IMR-90 (cell line): Measurements from ENCODE around the gene VPS13C. TPM values are rescaled to one million over a fixed set of nuclear protein-coding genes. Genes with fewer than 3 reads are reported as not detected.

Experiments
- ATAC-seq: fragments of 200-7000 bp; cut with Tn5 transposase; 2 replicates; pipeline ENCODE4 v1.9.1; 2020; ENCODE audit warnings: low read depth, mild to moderate bottlenecking, moderate library complexity
- BruUV-seq: library from RNA; stranded (reverse); fragments of 400-500 nt; replicated peaks from 2 replicates; lab custom pipeline; 2021; lab: Mats Ljungman, UMichigan
- CTCF ChIA-PET: fragments of 300-600 bp; formaldehyde crosslinking; extraction: SDS; loops from one replicate; lab custom pipeline; 2021; ENCODE audit warnings: antibody characterized with exemption; lab: Yijun Ruan, JAX
- POLR2A ChIA-PET: fragments of 300-600 bp; sonication (Branson Sonifier 250); formaldehyde crosslinking; loops from one replicate; lab custom pipeline; 2022; ENCODE audit warnings: antibody characterized with exemption; ENCODE audit not compliant: unreplicated experiment; lab: Charles Lee
- DNase-seq: peaks from one replicate; pipeline ENCODE4 v3.0.0; 2013
- H2AFZ ChIP-seq: replicated peaks from 2 replicates; pipeline ENCODE3; 2013; ENCODE audit warnings: low read length, mild to moderate bottlenecking; ENCODE audit not compliant: poor library complexity
- H2AK5ac ChIP-seq: 2 replicates; pipeline ENCODE4 v1.6.1; 2013; ENCODE audit warnings: low read depth, low read length, inconsistent platforms
- H2AK9ac ChIP-seq: replicated peaks from 2 replicates; pipeline ENCODE3; 2013; ENCODE audit warnings: mild to moderate bottlenecking, low read depth, low read length, moderate library complexity; ENCODE audit not compliant: poor library complexity
- H2BK120ac ChIP-seq: 2 replicates; pipeline ENCODE4 v1.6.1; 2013; ENCODE audit warnings: low read depth, low read length, inconsistent platforms
- H2BK15ac ChIP-seq: 3 replicates; pipeline ENCODE4 v1.6.1; 2013; ENCODE audit warnings: low read depth, low read length, inconsistent platforms
- H2BK20ac ChIP-seq: 2 replicates; pipeline ENCODE4 v1.6.1; 2013; ENCODE audit warnings: low read depth, mild to moderate bottlenecking, inconsistent platforms, low read length, moderate library complexity
- H2BK5ac ChIP-seq: 2 replicates; pipeline ENCODE4 v1.6.1; 2013; ENCODE audit warnings: mild to moderate bottlenecking, low read depth, low read length, inconsistent platforms; ENCODE audit not compliant: poor library complexity, severe bottlenecking
- H3K14ac ChIP-seq: replicated peaks from 2 replicates; pipeline ENCODE4 v1.6.1; 2013; ENCODE audit warnings: low read depth, low read length, inconsistent platforms
- H3K18ac ChIP-seq: 2 replicates; pipeline ENCODE4 v1.6.1; 2013; ENCODE audit warnings: low read depth, low read length, control low read depth
- H3K23ac ChIP-seq: 2 replicates; pipeline ENCODE4 v1.6.1; 2013; ENCODE audit warnings: low read depth, low read length, inconsistent platforms
- H3K27ac ChIP-seq: 2 replicates; pipeline ENCODE4 v1.5.1; 2013; ENCODE audit warnings: mild to moderate bottlenecking, control low read depth, low read length; ENCODE audit not compliant: insufficient read depth
- H3K27me3 ChIP-seq: 2 replicates; pipeline ENCODE4 v1.6.1; 2013; ENCODE audit warnings: low read length; ENCODE audit not compliant: control insufficient read depth, insufficient read depth
- H3K36me3 ChIP-seq: 2 replicates; pipeline ENCODE4 v1.6.1; 2013; ENCODE audit warnings: low read length, mixed read lengths; ENCODE audit not compliant: control insufficient read depth, insufficient read depth
- H3K4ac ChIP-seq: 2 replicates; pipeline ENCODE4 v1.6.1; 2013; ENCODE audit warnings: low read depth, low read length, inconsistent platforms
- H3K4me1 ChIP-seq: 2 replicates; pipeline ENCODE4 v1.6.1; 2013; ENCODE audit warnings: low read length, mixed read lengths; ENCODE audit not compliant: control insufficient read depth, insufficient read depth
- H3K4me2 ChIP-seq: 2 replicates; pipeline ENCODE4 v1.6.1; 2013; ENCODE audit warnings: low read depth, mild to moderate bottlenecking, control low read depth, low read length, moderate library complexity
- H3K4me3 ChIP-seq: 2 replicates; pipeline ENCODE4 v1.5.1; 2013; ENCODE audit warnings: low read depth, mild to moderate bottlenecking, control low read depth, low read length, moderate library complexity; ENCODE audit not compliant: insufficient read depth
- H3K56ac ChIP-seq: 2 replicates; pipeline ENCODE4 v1.6.1; 2013; ENCODE audit warnings: low read length, inconsistent platforms; ENCODE audit not compliant: insufficient read depth; ENCODE audit errors: extremely low read depth
- H3K79me1 ChIP-seq, 2 experiments: 2 replicates each; pipeline ENCODE4 v1.6.1; 2013; ENCODE audit warnings: low read length in 2 of 2, inconsistent platforms in 1 of 2, low read depth in 1 of 2
- H3K9ac ChIP-seq: 2 replicates; pipeline ENCODE4 v1.6.1; 2013; ENCODE audit warnings: low read depth, low read length, control low read depth
- H3K9me1 ChIP-seq: 2 replicates; pipeline ENCODE4 v1.6.1; 2013; ENCODE audit warnings: low read length, inconsistent platforms; ENCODE audit not compliant: insufficient read depth
- H3K9me3 ChIP-seq: 2 replicates; pipeline ENCODE4 v1.6.1; 2013; ENCODE audit warnings: low read length; ENCODE audit not compliant: control insufficient read depth, insufficient read depth
- H4K20me1 ChIP-seq: 2 replicates; pipeline ENCODE4 v1.6.1; 2013; ENCODE audit warnings: low read length, inconsistent platforms; ENCODE audit not compliant: insufficient read depth
- H4K5ac ChIP-seq: 2 replicates; pipeline ENCODE4 v1.6.1; 2013; ENCODE audit warnings: mild to moderate bottlenecking, low read depth, low read length, control low read depth
- H4K8ac ChIP-seq, 2 experiments: 2 replicates each; pipeline ENCODE4 v1.6.1; 2013; ENCODE audit warnings: low read depth in 2 of 2, low read length in 2 of 2, control low read depth in 1 of 2, inconsistent platforms in 1 of 2
- H4K91ac ChIP-seq: 2 replicates; pipeline ENCODE4 v1.6.1; 2013; ENCODE audit warnings: low read depth, low read length, inconsistent platforms; ENCODE audit not compliant: insufficient read depth
- CHD1 ChIP-seq: IDR thresholded peaks from 2 replicates; pipeline ENCODE4 v1.6.1; 2012; ENCODE audit warnings: low read depth, low read length, improper control_type of control experiment
- MAZ ChIP-seq: IDR thresholded peaks from 2 replicates; pipeline ENCODE4 v1.6.1; 2012; ENCODE audit warnings: low read depth, mild to moderate bottlenecking, low read length, improper control_type of control experiment, moderate library complexity, borderline replicate concordance
- MXI1 ChIP-seq: IDR thresholded peaks from 2 replicates; pipeline ENCODE4 v1.6.1; 2012; ENCODE audit warnings: low read depth, mild to moderate bottlenecking, low read length, moderate library complexity, borderline replicate concordance
- NFE2L2 ChIP-seq: fragments of 150-350 bp; IDR thresholded peaks from 2 replicates; pipeline ENCODE4 v1.6.1; 2016; ENCODE audit warnings: low read depth, mild to moderate bottlenecking, low read length
- POLR2A ChIP-seq: IDR thresholded peaks from 2 replicates; pipeline ENCODE4 v1.6.1; 2012; ENCODE audit warnings: mild to moderate bottlenecking, low read depth, low read length
- RCOR1 ChIP-seq: IDR thresholded peaks from 2 replicates; pipeline ENCODE4 v1.6.1; 2012; ENCODE audit warnings: mild to moderate bottlenecking, low read length, improper control_type of control experiment; ENCODE audit not compliant: insufficient replicate concordance
- RFX5 ChIP-seq: IDR thresholded peaks from 2 replicates; pipeline ENCODE4 v1.8.0; 2012; ENCODE audit warnings: low read depth, mild to moderate bottlenecking, low read length, moderate library complexity
- SMC3 ChIP-seq: fragments of 150-350 bp; IDR thresholded peaks from 2 replicates; pipeline ENCODE4 v1.6.1; 2016; ENCODE audit warnings: low read depth, mild to moderate bottlenecking, antibody characterized with exemption, low read length, moderate library complexity
- WGBS, 2 experiments: methylation state at CpG; one replicate each; pipeline versions ENCODE4 v1.1.5 to v1.1.7; 2013; ENCODE audit warnings: missing lambda C conversion rate in 2 of 2; ENCODE audit not compliant: insufficient read length in 1 of 2; ENCODE audit errors: extremely low coverage in 2 of 2; 5-methylcytosine and 5-hydroxymethylcytosine counted together
- dilution Hi-C: fragments of 300-500 bp; cut with HindIII; formaldehyde crosslinking; loops from one replicate; pipeline ENCODE4 v1.14.3; 2018; ENCODE audit warnings: low sequenced_read_pairs; ENCODE audit not compliant: unreplicated experiment
- in situ Hi-C: fragments of 300-500 bp; cut with MboI; formaldehyde crosslinking; loops from 3 replicates; pipeline ENCODE4 v1.14.3; 2019; ENCODE audit warnings: low sequenced_read_pairs, inconsistent platforms, mixed read lengths
- intact Hi-C: fragments of 100-400 bp; cut with micrococcal nuclease; formaldehyde crosslinking; loops from 2 replicates; pipeline ENCODE4 v1.10.0; 2022
- polyA plus RNA-seq, 3 experiments: library from polyadenylated mRNA; depleted of rRNA; stranded (reverse); fragments of >200 nt; gene quantifications; 2 replicates each; pipeline ENCODE4 v1.2.3, GENCODE V29; 2012; ENCODE audit warnings: low replicate concordance in 1 of 3
- total RNA-seq: library from RNA; depleted of rRNA; stranded (reverse); fragments of >200 nt; gene quantifications from 2 replicates; pipeline ENCODE4 v1.2.3, GENCODE V29; 2012
- TF ChIP-seq, protein P1 (sequence below): fragments of 150-350 bp; IDR thresholded peaks from 2 replicates; pipeline ENCODE4 v1.6.1; 2017; ENCODE audit warnings: mild to moderate bottlenecking, antibody characterized with exemption, low read length, low read depth
- TF ChIP-seq, protein P2 (sequence below): fragments of 150-350 bp; IDR thresholded peaks from 2 replicates; pipeline ENCODE4 v1.6.1; 2016; ENCODE audit warnings: low read depth, mild to moderate bottlenecking, low read length, moderate library complexity, borderline replicate concordance

VPS13C gene
- total and polyA plus RNA-seq, 2 of the 4 experiments (the other 2 are of a cell fraction): 8.1 to 32.8 TPM

DNA sequence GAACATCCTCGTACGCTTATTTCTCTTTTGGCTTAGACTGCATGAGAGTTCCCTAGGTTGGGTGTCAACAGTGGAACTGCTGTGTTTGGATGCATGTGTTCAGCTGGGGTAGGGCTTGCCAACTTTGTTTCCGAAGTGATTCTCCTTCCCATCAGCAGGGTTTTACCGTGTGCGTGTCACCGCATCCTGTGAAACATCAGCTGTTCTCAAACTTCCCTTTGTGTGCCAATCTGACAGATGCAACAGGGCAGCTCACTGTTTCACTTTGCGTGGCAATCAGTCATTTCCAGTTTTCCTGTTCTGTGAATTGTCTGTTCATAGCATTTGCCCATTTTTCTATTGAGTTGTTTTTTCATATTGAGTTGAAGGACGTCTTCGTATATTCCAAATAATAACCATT is 218.8 kb downstream of the VPS13C start:
- H2AFZ ChIP-seq: no peak overlapping the region
- TF ChIP-seq SMC3: no peak
- no peak for TF ChIP-seq POLR2A
- no peak for TF ChIP-seq RFX5
- TF ChIP-seq NFE2L2: no peak
- TF ChIP-seq, protein P1, sequence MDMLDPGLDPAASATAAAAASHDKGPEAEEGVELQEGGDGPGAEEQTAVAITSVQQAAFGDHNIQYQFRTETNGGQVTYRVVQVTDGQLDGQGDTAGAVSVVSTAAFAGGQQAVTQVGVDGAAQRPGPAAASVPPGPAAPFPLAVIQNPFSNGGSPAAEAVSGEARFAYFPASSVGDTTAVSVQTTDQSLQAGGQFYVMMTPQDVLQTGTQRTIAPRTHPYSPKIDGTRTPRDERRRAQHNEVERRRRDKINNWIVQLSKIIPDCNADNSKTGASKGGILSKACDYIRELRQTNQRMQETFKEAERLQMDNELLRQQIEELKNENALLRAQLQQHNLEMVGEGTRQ: no peak
- TF ChIP-seq, protein P2, sequence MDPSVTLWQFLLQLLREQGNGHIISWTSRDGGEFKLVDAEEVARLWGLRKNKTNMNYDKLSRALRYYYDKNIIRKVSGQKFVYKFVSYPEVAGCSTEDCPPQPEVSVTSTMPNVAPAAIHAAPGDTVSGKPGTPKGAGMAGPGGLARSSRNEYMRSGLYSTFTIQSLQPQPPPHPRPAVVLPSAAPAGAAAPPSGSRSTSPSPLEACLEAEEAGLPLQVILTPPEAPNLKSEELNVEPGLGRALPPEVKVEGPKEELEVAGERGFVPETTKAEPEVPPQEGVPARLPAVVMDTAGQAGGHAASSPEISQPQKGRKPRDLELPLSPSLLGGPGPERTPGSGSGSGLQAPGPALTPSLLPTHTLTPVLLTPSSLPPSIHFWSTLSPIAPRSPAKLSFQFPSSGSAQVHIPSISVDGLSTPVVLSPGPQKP: no peak
- no peak for TF ChIP-seq MAZ
- TF ChIP-seq MXI1: no peak
- no peak for TF ChIP-seq RCOR1
- no peak for TF ChIP-seq CHD1
- no peaks in the 10 kb centered on the region for H4K20me1 ChIP-seq
- POLR2A ChIA-PET: no interaction called here
- no peak overlapping the region for H3K23ac ChIP-seq
- H2AK5ac ChIP-seq: no peak overlapping the region
- in situ Hi-C loops (loop anchor here (25.0 kb wide), 2 partner anchors 1329 to 1504 kb away; no protein-coding TSS in a partner anchor), intact Hi-C loops (no loop called here), dilution Hi-C loops (no loop called here)
- no peak overlapping the region for H3K4me3 ChIP-seq
- H4K8ac ChIP-seq: no peak overlapping the region
- H3K27ac ChIP-seq: no peak overlapping the region
- no peak overlapping the region for H2BK20ac ChIP-seq
- H3K9me1 ChIP-seq: no peaks in the 10 kb centered on the region; the same call in 1 of the 2 replicates
- H2BK15ac ChIP-seq: no peak overlapping the region
- H3K9ac ChIP-seq: no peak overlapping the region
- CTCF ChIA-PET: no interaction called here
- no peak overlapping the region for H4K5ac ChIP-seq
- WGBS, 2 experiments: 92% methylated on average over 4 of the region's 9 CpGs; no CpG with 5 or more reads in 1 of the 2 experiments
- H3K27me3 ChIP-seq: peaks cover 18% of the 10 kb centered on the region
- no peak overlapping the region for H3K56ac ChIP-seq
- H2BK5ac ChIP-seq: no peak overlapping the region
- H3K79me1 ChIP-seq: no peaks in the 10 kb centered on the region
- no peaks in the 10 kb centered on the region for H3K36me3 ChIP-seq
- no peak overlapping the region for H3K4ac ChIP-seq
- BruUV-seq: no TSS peak
- no peak overlapping the region for H4K91ac ChIP-seq
- H3K9me3 ChIP-seq: no peaks in the 10 kb centered on the region
- H3K18ac ChIP-seq: no peak overlapping the region
- H2AK9ac ChIP-seq: no peak overlapping the region
- no peak overlapping the region for H2BK120ac ChIP-seq
- no peaks in the 10 kb centered on the region for H3K4me1 ChIP-seq
- H3K14ac ChIP-seq: no peak overlapping the region
- DNase-seq: no peak
- no peak overlapping the region for H3K4me2 ChIP-seq
- no peak for ATAC-seq
